HG03097 (cell line): ENCODE data around the gene NWD2.
"Not testable (repeated sequence)": the region's sequence is repeated elsewhere in the genome, so short reads cannot be mapped to it uniquely, and the experiment has no call there.

ENCODE experiments used
- ATAC-seq: cut with Tn5 transposase; IDR thresholded peaks from one replicate; pipeline ENCODE4 v1.9.1; 2021; ENCODE audit not compliant: unreplicated experiment, low FRiP score

Gene NWD2

DNA sequence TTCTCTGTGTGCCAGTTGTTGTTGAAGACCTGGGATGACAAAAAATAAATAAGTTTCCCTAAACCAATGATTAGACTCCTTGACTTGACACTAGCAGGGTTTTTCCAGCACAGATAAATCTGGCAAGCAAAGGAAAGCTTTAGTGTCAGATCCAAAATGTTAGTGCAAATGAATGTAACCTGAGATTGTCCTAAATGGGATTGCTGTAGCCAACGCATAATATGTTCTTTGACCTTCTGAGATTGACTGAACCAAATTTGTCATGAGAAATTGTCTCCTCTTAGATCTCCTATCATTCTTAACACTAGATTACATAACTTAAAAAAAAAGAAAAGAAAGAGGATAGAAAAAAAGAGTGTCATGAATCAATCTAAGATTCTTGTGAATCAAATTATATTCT lies 245.2 kb downstream of the NWD2 start:
- no peak for ATAC-seq

GRCh38 chr4:37490391-37491347 lies 246.1 kb downstream of the NWD2 start:
- no peak for ATAC-seq

DNA sequence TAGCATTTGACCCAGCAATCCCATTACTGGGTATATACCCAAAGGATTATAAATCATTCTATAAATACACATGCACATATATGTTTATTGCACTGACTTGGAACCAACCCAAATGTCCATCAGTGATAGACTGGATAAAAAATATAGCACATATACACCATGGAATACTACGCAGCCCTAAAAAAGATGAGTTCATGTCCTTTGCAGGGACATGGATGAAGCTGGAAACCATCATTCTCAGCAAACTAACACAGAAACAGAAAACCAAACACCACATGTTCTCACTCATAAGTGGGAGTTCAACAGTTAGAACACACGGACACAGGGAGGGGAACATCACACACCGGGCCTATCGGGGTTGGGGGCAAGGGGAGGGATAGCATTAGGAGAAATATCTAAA lies 250.8 kb downstream of the NWD2 start:
- not testable (repeated sequence) for ATAC-seq
